Endothelial cell of umbilical vein (primary cell): Measurements from ENCODE around the gene ZNF555.

Source experiments
- EZH2 ChIP-seq: IDR thresholded peaks from 2 replicates; pipeline ENCODE4 v1.6.1; 2012; ENCODE audit warnings: borderline replicate concordance, low read depth, mild to moderate bottlenecking, moderate library complexity, low read length, inconsistent platforms; ENCODE audit not compliant: severe bottlenecking
- JUN ChIP-seq: IDR thresholded peaks from 2 replicates; pipeline ENCODE4 v1.6.1; 2011; ENCODE audit warnings: borderline replicate concordance, low read depth; ENCODE audit not compliant: insufficient read length, insufficient read depth
- POLR2A ChIP-seq: IDR thresholded peaks from 2 replicates; pipeline ENCODE4 v1.6.1; 2012; ENCODE audit warnings: low read depth, mild to moderate bottlenecking, control low read depth, low read length
- POLR2AphosphoS5 ChIP-seq: IDR thresholded peaks from 2 replicates; pipeline ENCODE4 v1.6.1; 2012; ENCODE audit warnings: low read depth, mild to moderate bottlenecking, control low read depth, low read length, moderate library complexity; ENCODE audit not compliant: insufficient read depth
- TF ChIP-seq, protein P1 (sequence below), 2 donors: IDR thresholded peaks; 1 replicate in 1 of 2; 2 replicates in 1 of 2; pipeline ENCODE4 v1.5.1; 2011; ENCODE audit warnings: low read length in 2 of 2, mild to moderate bottlenecking in 2 of 2, moderate library complexity in 2 of 2, control low read depth in 1 of 2, inconsistent platforms in 1 of 2, low read depth in 1 of 2; ENCODE audit not compliant: insufficient read depth in 1 of 2; ENCODE audit errors: extremely low read depth in 1 of 2
- TF ChIP-seq, protein P2 (sequence below): IDR thresholded peaks from 2 replicates; pipeline ENCODE4 v1.6.1; 2011; ENCODE audit not compliant: insufficient read depth, insufficient read length

DNA sequence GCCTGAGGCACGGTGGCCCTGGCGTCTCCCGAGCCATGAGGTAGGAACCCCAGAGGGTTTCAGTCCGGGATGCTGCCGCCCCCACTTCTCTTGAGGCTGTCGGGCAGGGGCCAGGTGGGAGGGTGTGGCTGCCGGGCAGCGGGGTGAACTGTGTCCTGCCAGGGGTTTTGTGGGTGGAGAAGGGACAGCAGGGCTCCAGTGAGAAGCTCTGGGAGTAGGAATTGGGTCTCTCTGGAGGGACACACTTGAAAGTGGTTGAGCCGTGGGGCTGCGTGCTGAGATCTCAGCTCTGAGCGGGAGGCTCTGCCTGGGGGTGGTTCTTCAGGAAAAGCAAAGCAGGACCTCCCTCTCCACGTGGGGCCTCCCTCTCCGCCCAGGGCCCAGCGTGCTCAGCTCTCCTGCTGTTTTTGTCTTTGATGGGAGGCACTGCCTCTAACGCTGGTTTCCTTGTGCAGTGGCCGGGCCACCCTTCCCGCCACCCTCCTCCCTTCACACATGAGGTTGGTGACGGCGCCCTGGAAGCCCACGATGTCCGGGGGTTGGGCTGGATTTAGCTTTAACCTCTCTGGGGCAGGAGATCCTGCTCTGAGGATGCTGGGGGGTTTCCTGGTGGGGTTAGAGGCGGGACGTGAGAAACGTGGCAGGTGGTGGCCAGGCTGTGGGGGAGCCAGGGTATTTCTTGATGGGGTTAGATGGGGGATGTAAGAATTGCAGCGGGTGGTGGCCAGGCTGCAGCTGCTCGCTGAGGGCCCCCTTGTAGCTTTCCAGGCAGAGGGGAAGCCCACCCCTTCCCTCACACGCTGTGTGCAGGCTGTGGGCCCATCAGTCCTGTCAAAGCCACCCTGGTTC lies 36.9 kb upstream of the ZNF555 start:
- TF ChIP-seq, protein P1, sequence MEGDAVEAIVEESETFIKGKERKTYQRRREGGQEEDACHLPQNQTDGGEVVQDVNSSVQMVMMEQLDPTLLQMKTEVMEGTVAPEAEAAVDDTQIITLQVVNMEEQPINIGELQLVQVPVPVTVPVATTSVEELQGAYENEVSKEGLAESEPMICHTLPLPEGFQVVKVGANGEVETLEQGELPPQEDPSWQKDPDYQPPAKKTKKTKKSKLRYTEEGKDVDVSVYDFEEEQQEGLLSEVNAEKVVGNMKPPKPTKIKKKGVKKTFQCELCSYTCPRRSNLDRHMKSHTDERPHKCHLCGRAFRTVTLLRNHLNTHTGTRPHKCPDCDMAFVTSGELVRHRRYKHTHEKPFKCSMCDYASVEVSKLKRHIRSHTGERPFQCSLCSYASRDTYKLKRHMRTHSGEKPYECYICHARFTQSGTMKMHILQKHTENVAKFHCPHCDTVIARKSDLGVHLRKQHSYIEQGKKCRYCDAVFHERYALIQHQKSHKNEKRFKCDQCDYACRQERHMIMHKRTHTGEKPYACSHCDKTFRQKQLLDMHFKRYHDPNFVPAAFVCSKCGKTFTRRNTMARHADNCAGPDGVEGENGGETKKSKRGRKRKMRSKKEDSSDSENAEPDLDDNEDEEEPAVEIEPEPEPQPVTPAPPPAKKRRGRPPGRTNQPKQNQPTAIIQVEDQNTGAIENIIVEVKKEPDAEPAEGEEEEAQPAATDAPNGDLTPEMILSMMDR (IDR thresholded peaks at IDR 0.05; ENCODE audit: extremely low read depth in 1 of 2, insufficient read depth in 1 of 2, low read depth in 1 of 2, low read length in 2 of 2): no peak
- TF ChIP-seq POLR2AphosphoS5 (no peak), EZH2 (no peak), POLR2A (no peak), JUN (no peak)
- TF ChIP-seq, protein P2, sequence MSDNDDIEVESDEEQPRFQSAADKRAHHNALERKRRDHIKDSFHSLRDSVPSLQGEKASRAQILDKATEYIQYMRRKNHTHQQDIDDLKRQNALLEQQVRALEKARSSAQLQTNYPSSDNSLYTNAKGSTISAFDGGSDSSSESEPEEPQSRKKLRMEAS: no peak
